LHCN-M2 (cell line): ENCODE data around the gene GSC2. TPM values are rescaled to one million over a fixed set of nuclear protein-coding genes. Genes with fewer than 3 reads are reported as not detected.
A peak's percentile ranks its signal among the peaks of the same experiment; 100 is the strongest.
"Not testable (repeated sequence)": the region's sequence is repeated elsewhere in the genome, so short reads cannot be mapped to it uniquely, and the experiment has no call there.

ENCODE experiments used
- DNase-seq: peaks from one replicate; pipeline ENCODE4 v3.0.0-alpha.2; 2012; ENCODE audit warnings: low read depth
- total RNA-seq: library from RNA; depleted of rRNA; stranded (reverse); fragments of >200 nt; gene quantifications from 2 replicates; pipeline ENCODE4 v1.2.3, GENCODE V29; 2014

GSC2 gene
- total RNA-seq, 1 experiment from 2014 or later: not detected

DNA sequence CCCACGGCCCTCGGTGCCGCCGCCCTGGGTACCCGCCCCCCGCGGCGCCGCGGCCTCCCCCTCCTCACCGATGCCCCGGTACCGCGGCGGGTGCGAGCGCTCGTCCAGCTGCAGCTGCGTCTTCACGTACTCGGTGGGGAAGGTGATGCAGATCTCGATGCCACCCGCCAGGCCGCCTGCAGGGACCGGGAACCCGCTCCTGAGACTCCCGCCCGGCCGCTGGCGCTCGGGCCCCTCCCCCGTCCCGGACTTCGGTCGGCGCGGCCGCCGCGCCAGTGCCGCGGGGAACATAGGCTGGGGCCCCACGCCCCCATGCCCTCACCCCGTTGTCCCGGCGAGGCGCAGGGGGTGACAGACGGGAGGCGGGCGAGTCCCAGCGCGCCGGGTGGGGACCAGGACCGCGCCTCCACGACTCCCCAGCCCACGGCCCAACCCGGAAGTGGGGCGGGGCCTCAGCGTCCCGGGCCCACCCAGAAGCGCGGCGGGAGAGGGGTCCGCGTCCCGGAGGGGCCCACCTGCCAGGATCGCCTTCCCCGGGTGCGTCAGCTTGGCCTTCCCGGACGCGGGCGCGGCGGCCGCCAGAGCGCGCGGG lies 28.1 kb upstream of the GSC2 start:
- peak; percentile 22 for DNase-seq

DNA sequence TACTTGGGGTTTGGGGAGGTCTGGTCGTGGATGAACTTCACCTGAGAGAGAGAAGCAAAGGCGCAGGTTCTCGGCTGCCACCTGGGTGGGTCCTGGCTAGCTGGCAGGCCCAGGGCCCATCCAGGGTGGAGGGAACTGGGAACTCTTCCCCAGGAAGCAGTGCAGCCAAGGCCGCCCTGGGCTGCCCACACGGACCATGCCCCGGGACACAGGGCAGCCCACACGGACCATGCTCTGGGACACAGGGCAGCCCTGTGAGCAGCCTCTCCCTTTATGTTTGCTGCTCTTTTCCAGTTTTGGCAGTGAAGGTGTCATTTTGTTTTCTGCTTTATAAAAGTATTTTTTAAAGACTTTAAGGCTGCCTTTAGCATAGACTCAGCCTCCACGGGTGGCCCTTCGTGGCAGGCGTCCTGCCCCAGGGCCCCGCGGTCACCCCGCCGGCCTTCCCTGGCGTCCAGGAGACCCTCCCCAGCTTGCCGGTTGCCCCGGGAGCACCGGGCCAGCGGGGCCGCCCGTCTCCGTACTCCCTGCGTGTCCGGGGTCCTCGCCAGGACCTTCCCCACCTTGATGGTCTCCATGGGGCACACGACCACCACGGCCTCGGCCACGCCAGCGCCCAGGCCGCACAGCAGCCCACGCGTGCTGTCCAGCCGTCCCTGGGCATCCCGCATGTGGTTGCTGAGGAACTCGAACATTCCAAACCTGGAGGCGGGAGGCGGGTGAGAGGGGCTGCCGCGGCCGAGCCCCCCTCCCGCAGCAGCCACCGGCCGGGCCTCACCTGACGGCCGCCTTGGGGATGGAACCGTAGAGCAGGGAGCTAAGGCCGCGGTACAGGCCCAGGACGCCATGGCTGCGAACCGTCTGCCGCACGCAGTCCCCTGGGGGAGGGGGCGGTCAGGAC lies 27.3 kb upstream of the GSC2 start:
- DNase-seq: no peak

- no peak for DNase-seq
Measured at GRCh38 chr22:19176732-19177131, 26.6 kb upstream of the GSC2 start.

DNA sequence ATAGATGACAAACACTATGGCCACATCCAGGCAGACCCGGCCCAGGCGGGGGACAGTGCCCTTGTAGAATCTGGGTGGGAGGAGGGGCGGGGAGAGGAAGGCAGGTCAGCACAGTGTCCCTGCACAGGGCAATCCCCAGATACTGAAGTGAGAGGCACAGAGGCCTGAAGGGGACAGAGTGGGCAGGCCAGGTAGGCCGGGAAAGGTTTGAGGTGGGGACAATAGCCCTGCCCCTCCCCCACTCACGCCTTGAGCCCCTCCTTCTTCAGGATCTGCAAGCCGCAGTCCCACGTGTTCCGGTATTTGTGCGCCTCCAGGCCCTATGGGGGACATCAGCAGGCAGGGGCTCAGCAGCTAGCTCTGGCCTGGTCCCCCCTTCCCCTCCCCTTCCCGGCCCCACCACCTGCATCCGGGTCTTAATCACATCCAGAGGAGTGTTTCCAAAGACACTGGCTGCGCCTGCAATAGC lies 26.1 kb upstream of the GSC2 start:
- no peak for DNase-seq

- DNase-seq: no peak
Measured at GRCh38 chr22:19175602-19176174, 25.6 kb upstream of the GSC2 start.

DNA sequence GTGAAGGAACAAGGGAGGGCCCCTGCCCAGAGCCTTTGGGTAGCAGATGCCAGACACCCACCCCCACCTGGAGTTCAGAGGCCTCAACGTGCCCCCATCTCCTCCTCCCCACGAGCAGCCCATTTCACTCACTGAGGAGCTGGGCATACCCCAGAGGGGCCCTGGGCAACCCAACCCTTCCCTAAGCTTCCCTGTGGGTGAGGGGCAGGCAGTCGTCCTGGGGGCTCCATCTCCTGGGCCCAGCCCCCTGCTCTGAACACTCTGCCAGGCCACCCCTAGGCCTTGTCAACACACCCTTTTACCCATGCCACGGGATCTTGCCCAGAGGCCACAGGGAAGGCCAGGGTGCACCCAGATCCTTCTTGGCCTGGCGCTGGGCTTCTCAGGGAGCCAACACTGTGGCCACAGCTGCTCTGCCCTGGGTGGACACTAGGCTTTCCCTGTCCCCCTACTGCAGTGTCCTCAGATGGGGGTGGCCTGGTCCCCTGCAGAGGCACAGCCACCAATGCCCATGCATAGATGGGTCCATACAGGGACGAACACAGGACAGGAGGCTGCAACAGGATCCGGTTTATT lies 25.0 kb upstream of the GSC2 start:
- no peak for DNase-seq

GRCh38 chr22:19174106-19175025 lies 24.3 kb upstream of the GSC2 start:
- peak; percentile 81 for DNase-seq

DNA sequence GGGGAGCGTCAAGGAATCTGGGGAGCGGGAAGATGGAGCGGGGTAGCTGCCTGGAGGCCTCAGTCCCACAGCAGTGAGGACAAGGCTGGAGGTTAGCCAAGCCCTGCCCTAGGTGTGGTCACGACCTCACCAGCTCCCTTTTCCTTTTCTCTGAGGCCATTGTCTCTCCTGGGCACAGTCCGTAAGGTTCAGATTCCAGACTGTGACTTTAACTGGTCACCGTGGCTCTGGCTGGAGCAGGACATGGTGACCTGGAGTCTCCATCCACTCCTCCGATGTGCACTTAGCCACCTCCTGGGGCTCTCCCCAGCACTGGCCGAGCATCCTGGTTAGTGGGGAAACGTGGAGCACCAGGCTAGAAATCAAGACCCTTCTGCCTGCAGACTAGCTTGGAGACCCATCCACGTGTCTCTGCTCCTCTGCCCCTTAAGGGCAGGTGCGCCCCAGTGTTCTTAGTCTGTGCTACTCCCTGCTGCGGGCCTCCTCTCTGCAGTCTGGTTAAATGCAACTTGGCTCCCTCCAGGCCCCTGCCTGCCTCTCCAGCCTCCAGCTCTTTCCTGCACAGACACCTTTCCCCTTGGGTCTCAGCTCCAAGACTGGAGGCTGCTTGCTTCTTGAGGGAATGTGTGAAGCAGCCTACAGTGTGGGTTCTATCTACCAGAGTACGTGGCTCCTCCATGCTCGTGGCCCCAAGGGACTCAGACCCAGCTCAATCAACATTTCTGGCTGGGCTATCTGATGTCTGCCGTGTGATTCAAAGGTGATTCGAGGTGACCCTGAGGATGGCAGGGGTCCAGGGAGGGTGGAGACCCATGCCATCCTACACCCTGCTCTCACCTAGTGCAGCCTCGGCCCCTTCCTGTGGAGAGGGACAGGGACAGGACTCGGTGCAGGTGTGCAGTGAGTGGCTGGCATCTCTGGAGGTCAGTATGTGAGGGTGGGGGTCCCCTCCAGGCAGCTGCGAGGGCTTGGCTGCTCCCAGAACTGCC lies 23.2 kb upstream of the GSC2 start:
- no peak for DNase-seq

DNA sequence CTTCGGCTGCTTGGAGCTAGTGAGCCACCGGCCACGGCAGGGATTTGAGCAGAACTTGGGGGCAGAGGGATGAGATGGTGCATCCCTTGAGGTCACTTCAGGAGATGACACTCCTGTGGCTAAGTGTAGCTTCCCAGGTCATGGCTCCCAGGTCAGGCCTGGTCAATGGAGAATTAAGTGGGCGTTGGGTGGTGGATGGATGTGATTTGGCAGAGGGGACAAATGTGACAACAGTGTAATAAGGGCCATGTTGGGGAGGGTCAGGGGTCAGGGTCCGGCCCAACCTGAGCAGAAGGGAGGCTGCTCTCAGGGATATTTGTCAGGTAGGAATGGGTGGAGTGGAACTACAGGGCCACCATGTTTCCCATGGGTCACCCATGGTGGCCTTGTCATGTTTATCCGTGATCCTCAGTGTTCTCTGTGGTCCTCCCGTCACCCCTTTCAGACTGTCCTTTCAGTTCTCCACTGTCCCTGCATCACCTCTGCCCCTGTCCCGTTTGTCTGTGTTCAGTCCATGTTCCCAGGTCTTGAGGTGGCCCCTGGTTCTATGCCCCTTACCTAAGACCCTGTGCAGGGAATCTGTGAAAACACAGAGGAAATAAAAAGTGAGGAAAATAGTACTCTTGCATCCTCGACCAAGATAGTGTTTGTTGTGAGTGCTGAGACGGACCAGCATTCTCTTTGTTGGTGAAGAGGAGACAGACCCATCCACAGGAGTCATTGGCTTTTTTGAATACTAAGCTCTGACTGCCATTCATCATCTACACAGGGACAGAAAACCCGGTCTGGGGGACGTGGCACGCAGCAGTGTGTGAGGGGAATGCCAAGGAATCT lies 22.3 kb upstream of the GSC2 start:
- DNase-seq: no peak

- DNase-seq: no peak
Measured at GRCh38 chr22:19169947-19170318, 19.8 kb upstream of the GSC2 start.

DNA sequence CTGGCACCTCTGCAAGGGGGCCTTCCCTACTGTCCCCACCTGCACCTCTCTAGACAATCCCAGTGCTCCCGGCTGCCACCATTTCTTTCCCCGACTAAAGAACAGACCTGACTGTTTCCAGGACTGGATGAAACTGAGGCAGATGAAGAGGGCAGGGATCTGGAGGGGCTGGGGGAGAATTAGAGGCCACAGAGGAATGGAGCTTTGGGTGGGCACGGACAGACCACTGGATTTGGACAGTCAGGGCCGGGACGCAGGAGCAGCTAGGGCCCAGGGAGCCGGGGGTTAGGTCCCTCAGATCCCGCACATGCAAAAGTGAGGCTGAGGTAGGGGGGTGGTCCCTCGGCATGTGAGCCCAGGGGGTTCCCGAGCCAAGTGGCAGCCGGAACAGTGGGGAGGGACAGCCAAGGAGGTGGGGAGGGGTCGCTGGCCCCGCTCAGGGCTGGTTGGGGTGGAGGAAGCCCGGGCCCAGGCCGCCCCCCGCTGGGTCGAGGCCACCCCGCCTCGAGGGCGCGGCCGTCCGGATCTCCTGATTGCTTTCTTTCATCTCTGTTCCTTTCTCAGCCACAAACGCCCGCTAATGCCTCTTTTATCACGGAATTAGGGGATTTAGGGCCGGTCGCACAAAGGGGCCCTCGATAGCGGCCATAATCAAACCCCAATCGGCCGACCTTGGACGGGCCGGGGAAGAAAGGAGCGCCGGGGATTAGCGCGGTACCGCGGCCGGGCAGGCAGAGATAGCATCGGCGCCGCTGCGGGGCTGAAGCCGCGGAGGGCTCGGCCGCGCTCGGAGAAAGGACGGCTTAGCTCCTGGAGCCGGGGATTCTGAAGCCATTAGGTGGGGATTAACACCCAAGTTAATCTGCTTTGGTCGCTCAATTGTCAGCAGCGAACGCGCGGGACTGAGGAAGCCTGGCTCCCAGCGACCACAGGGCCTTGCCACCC lies 19.2 kb upstream of the GSC2 start:
- no peak for DNase-seq

DNA sequence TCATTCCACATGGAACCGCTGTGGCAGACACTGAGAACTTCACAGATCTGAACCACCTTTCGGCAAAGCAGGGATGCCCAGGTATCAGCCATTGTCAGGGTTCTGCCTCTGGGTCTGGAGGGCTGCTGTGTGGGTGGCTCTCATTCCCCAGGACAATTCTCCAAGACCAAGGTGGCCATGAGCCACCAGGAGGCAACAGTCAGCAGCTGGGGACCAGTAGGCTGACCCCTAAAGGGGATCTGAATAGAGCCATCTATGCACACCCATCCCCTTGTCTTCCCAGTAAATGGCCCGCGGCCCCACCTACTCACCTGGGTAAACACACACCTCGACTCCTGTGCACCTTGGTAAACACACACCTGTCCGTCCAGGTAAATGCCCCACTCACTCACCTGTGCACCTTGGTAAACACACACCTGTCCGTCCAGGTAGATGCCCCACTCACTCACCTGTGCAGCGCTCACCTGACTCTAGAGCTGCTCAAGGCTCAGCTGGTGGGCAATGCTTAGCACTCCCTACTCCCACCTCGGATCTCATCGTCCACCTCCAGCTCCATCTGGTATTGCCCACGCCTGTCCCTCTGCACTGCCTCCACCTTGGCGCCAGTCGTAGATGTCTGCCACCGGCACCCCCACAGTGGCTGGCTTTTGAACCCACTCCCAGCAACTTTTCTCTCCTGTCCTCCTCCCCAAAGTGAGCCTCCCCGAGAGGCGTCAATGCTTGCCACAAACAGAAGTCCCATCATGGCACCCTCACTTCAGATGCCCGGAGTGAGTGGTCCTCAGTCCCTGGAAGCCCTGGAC lies 18.2 kb upstream of the GSC2 start:
- DNase-seq: no peak

DNA sequence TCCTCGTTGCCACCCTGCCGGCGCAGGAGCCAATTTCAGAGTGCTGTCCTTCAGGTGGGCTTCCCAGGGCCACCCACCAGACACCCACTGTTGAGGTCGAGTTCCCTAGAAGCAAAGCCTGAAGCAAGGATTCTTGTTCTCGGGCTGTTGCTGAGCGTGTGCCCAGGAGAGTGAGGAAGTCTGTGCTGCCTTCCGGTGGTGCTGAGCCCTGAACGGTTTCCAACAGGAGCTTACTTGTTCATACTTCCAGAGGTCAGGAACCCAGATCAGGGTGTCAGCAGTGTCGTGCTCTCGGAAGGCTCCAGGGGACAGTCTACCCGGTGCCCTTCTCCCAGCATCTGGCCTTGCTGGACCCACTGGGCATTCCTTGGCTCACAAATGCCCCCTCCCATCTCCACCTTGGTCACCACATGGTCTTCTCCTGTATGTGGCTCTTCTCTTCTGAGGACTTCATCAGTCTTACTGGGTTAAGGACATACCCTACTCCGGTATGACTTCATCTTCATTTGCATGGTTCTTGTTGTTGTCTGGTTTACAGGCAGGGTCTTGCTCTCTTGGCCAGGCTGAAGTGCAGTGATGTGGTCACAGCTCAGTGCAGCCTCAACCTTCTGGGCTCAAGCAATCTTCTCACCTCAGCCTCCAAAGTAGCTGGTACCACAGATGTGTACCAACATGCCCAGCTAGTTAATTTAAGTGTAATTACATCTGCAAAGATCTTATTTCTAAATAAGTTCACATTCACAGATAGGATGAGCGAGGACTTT lies 17.2 kb upstream of the GSC2 start:
- DNase-seq: no peak

GRCh38 chr22:19166421-19166820 lies 16.3 kb upstream of the GSC2 start:
- no peak for DNase-seq

DNA sequence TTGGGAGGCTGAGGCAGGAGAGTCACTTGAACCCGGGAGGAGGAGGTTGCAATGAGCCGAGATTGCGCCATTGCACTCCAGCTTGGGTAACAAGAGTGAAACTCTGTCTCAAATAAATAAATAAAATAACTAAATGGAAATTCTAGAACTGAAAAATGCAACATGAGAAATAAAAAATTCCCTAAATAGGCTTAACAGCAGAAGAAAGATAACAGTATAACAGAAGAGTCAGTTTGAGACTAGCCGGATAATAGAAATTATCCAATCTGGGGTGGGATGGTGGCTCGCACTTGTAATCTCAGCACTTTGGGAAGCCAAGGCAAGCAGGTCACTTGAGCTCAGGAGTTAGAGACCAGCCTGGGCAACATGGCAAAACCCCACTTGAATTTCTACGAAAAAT lies 14.3 kb upstream of the GSC2 start:
- no peak for DNase-seq

DNA sequence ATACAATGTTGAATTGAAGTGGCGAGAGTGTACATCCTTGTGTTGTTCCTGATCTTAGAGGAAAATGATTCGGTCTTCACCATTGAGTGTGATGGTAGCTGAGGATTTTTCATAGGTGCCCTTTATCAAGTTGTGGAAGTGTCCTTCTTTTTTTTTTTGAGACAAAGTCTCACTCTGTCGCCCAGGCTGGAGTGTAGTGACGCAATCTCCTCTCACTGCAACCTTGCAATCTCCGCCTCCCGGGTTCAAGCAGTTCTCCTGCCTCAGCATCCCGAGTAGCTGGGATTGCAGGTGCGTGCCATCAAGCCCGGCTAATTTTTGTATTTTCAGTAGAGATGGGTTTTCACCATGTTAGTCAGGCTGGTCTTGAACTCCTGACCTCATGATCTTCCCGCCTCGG lies 8.6 kb upstream of the GSC2 start:
- not testable (repeated sequence) for DNase-seq
